Tibial nerve (tissue), 4 donors: ENCODE results near the gene MYBBP1A. TPM values are rescaled to one million over a fixed set of nuclear protein-coding genes. Genes with fewer than 3 reads are reported as not detected.

Experiments
- DNase-seq, 2 donors: peaks; one replicate each; pipeline ENCODE4 v3.0.0-alpha.2; 2019; ENCODE audit warnings: low spot score in 2 of 2
- H3K27ac ChIP-seq, 4 donors: fragments of 200-600 bp; sonication (generic) in 3 of 4; one replicate each; pipeline ENCODE4 v1.5.1; 2017 to 2019; ENCODE audit warnings: mild to moderate bottlenecking in 1 of 4
- H3K27me3 ChIP-seq, 2 donors: fragments of 200-600 bp; sonication (generic) in 1 of 2; one replicate each; pipeline versions ENCODE4 v1.5.1 to v1.6.0; 2017 to 2019
- H3K36me3 ChIP-seq, 3 donors: fragments of 200-600 bp; sonication (generic); one replicate each; pipeline ENCODE4 v1.5.1; 2018 to 2019
- H3K4me1 ChIP-seq, 4 donors: fragments of 200-600 bp; sonication (generic) in 3 of 4; one replicate each; pipeline ENCODE4 v1.5.1; 2017 to 2019
- H3K4me3 ChIP-seq, 4 donors: fragments of 200-600 bp; sonication (generic) in 3 of 4; one replicate each; pipeline ENCODE4 v1.5.1; 2017 to 2019; ENCODE audit warnings: mild to moderate bottlenecking in 1 of 4, moderate library complexity in 1 of 4
- H3K9me3 ChIP-seq, 4 donors: fragments of 200-600 bp; sonication (generic) in 3 of 4; one replicate each; pipeline ENCODE4 v1.5.1; 2017 to 2019
- CTCF ChIP-seq, 5 experiments: fragments of 200-600 bp in 3 of 5; fragments of 450-650 bp in 2 of 5; sonication (generic) in 3 of 5; IDR thresholded peaks; one replicate each; pipeline ENCODE4 v1.5.1; 2016 to 2019; ENCODE audit warnings: antibody characterized with exemption in 5 of 5, mild to moderate bottlenecking in 3 of 5, moderate library complexity in 2 of 5
- EP300 ChIP-seq, 2 donors: sonication (generic); formaldehyde crosslinking; IDR thresholded peaks; one replicate each; pipeline ENCODE4 v1.6.1; 2017; ENCODE audit warnings: antibody characterized with exemption in 2 of 2, mild to moderate bottlenecking in 1 of 2
- POLR2A ChIP-seq, 2 donors: fragments of 450-650 bp; IDR thresholded peaks; one replicate each; pipeline ENCODE4 v1.6.1; 2017; ENCODE audit warnings: antibody characterized with exemption in 2 of 2, mild to moderate bottlenecking in 2 of 2, moderate library complexity in 2 of 2
- WGBS, 2 donors: methylation state at CpG; one replicate each; pipeline ENCODE4 v1.1.5; 2018; 5-methylcytosine and 5-hydroxymethylcytosine counted together
- total RNA-seq, 4 donors: library from RNA; depleted of rRNA; stranded (reverse); fragments of >200 nt; gene quantifications; one replicate each; pipeline ENCODE4 v1.1.0, GENCODE V29; 2016

The MYBBP1A gene
- total RNA-seq, 4 donors from 2014 or later, result 53.8 to 119 (median 54.4) TPM

DNA sequence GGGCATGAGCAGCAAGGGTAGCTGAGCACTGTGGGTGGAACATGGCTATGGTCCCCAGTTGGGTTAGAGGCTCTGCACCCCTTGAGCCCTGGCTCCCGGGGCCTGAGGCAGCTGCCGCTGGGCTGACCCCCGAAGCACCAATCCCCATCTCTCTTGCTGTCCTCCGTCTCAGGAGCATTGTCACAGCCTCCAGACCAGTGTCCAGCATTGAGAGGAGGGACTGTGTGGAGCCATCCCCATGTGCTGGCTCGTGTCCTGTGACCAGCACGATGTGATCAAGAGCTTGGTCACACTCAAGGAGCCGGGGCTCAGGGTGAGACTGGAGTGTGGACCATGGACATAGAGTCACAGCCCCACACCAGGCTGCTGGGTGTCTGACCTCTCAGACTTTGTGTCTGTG lies 32.0 kb upstream of the MYBBP1A start:
- Histone ChIP-seq H3K27me3 (peaks cover 0 to 36% of the 10 kb centered on the region in 2 donors), H3K4me3 (no peak overlapping the region), H3K27ac (peak overlapping the region in 1 of 4 donors; percentile 66), H3K36me3 (no peaks in the 10 kb centered on the region), H3K9me3 (no peaks in the 10 kb centered on the region), H3K4me1 (peaks cover 0 to 15% (median 6%) of the 10 kb centered on the region in 4 donors)
- TF ChIP-seq CTCF (IDR thresholded peaks at IDR 0.05), result no peak
- TF ChIP-seq POLR2A (IDR thresholded peaks at IDR 0.05), result no peak
- TF ChIP-seq EP300 (IDR thresholded peaks at IDR 0.05), result no peak
- DNase-seq, result no peak
- WGBS, 2 donors, result 80 to 93% methylated on average over 7 of the region's 7 CpGs

- no peak overlapping the region for H3K27ac ChIP-seq
- DNase-seq, result no peak
- no peak for TF ChIP-seq POLR2A (IDR thresholded peaks at IDR 0.05)
- no peaks in the 10 kb centered on the region for H3K9me3 ChIP-seq
- 81 to 85% methylated on average over 9 of the region's 9 CpGs for WGBS, 2 donors
- H3K4me1 ChIP-seq, result peaks cover 0 to 15% (median 6%) of the 10 kb centered on the region in 4 donors
- peaks cover 0 to 47% of the 10 kb centered on the region in 2 donors for H3K27me3 ChIP-seq
- H3K36me3 ChIP-seq, result no peaks in the 10 kb centered on the region
- peak overlapping the region in 1 of 4 donors; percentile 51 for H3K4me3 ChIP-seq
These were observed 30.9 kb upstream of the MYBBP1A start for GRCh38 chr17:4586043-4586442.

DNA sequence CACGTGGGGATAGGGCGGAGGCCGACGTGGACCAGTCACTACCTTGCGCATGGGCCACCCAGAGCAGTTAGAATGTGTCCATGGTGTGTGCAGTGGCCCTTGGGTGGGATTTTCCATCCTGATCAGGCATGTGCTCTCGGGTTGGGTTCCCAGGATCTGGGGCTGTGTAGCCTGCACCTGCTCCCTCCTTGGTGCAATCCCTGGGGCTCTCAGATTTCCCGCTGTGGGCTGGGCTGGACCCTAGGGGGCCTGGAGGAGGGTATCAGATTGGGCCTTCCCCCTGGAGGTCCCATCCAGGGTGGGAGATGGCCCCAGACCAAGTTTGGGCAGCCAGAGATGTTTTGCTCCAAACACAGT lies 30.4 kb upstream of the MYBBP1A start:
- TF ChIP-seq EP300 (IDR thresholded peaks at IDR 0.05) (no peak), CTCF (IDR thresholded peaks at IDR 0.05) (no peak), POLR2A (IDR thresholded peaks at IDR 0.05) (no peak)

GRCh38 chr17:4584917-4585637 lies 29.9 kb upstream of the MYBBP1A start:
- Histone ChIP-seq H3K27ac (no peak overlapping the region), H3K4me3 (peak overlapping the region in 2 of 4 donors; percentile 0 to 51), H3K4me1 (peaks cover 0 to 15% (median 6%) of the 10 kb centered on the region in 4 donors), H3K36me3 (no peaks in the 10 kb centered on the region), H3K27me3 (peaks cover 0 to 53% of the 10 kb centered on the region in 2 donors), H3K9me3 (no peaks in the 10 kb centered on the region)
- DNase-seq, result no peak
- TF ChIP-seq POLR2A (IDR thresholded peaks at IDR 0.05) (no peak), CTCF (IDR thresholded peaks at IDR 0.05) (no peak), EP300 (IDR thresholded peaks at IDR 0.05) (no peak)
- WGBS, 2 donors, result 19 to 43% methylated on average over 20 to 56 of the region's 57 CpGs

More for the DNA sequence above, 30.4 kb upstream of the MYBBP1A start:
- H3K27me3 ChIP-seq, result peaks cover 0 to 50% of the 10 kb centered on the region in 2 donors
- H3K27ac ChIP-seq, result no peak overlapping the region
- 69 to 82% methylated on average over 7 of the region's 7 CpGs for WGBS, 2 donors
- no peaks in the 10 kb centered on the region for H3K9me3 ChIP-seq
- H3K4me1 ChIP-seq, result peaks cover 0 to 15% (median 6%) of the 10 kb centered on the region in 4 donors
- DNase-seq, result no peak
- H3K36me3 ChIP-seq, result no peaks in the 10 kb centered on the region
- H3K4me3 ChIP-seq, result peak overlapping the region in 1 of 4 donors; percentile 51

DNA sequence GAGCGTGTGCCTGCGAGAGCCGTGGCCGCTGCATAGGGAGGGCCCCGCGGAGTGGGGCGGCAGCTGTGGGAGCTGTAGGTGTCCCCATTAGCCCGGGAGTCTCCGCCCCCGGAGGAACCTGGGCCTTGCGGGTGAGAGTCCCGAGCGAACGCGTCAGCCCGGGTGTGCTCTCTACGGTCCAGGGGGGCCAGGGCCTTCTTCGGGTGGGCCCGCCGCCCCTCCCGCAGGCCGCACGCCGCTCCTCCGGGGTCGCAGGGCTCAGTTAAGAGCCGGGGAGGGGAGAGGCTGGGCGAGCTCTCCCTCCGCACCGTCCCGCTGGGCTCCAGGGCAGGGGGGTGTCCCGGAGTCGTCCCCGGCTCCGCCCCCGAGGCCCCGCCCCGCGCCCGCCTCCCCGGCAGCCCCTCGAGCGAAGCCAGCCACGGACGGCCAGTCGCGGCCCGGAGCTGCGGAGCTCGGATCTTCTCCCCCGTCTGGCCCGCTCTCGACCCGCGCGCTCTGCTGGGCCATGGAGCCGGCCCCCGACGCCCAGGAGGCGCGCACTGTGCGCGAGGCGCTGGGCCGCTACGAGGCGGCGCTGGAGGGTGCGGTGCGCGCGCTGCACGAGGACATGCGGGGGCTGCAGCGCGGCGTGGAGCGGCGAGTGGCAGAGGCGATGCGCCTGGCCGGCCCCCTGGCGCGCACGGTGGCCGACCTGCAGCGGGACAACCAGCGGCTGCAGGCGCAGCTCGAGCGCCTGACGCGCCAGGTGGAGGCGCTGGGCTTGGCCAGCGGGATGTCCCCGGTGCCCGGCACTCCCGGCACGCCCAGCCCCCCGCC lies 29.1 kb upstream of the MYBBP1A start, which contains the start of gene SMTNL2:
TSS of gene SMTNL2 (plus strand) at position 429 of the 816 bp plus-strand sequence. CDS start at position 506, 77 bp downstream.
- Histone ChIP-seq H3K9me3 (no peaks in the 10 kb centered on the region), H3K4me3 (peak within 1 kb of the TSS; percentile 0 to 51 (median 34)), H3K27ac (peak within 1 kb of the TSS in 2 of 4 donors; percentile 40 to 52), H3K36me3 (no peaks in the 10 kb centered on the region), H3K4me1 (peaks cover 0 to 15% (median 6%) of the 10 kb centered on the region in 4 donors), H3K27me3 (peaks cover 0 to 53% of the 10 kb centered on the region in 2 donors)
- no peak for DNase-seq
- TF ChIP-seq EP300 (IDR thresholded peaks at IDR 0.05) (no peak), CTCF (IDR thresholded peaks at IDR 0.05) (no peak), POLR2A (IDR thresholded peaks at IDR 0.05) (no peak)
- WGBS, 2 donors, result 1% methylated on average over 37 to 46 of the region's 100 CpGs
